AG04449 (cell line): ENCODE results near the gene FAM184B.

Experiments
- CTCF ChIA-PET: fragments of 350-600 bp; formaldehyde crosslinking; extraction: SDS; loops from one replicate; lab custom pipeline; 2021; ENCODE audit warnings: antibody characterized with exemption; lab: Yijun Ruan, JAX
- POLR2A ChIA-PET: fragments of 400-600, 350-600 bp; formaldehyde crosslinking; extraction: SDS; loops from one replicate; lab custom pipeline; 2020; ENCODE audit warnings: antibody characterized with exemption, inconsistent platforms; lab: Yijun Ruan, JAX
- DNase-seq: peaks from one replicate; pipeline ENCODE4 v3.0.0-alpha.2; 2010; ENCODE audit warnings: low read depth, low spot score
- H3K4me3 ChIP-seq: 2 replicates; pipeline ENCODE4 v1.5.1; 2011; ENCODE audit warnings: low read depth, mild to moderate bottlenecking, control low read depth, low read length
- TF ChIP-seq, protein P1 (sequence below): IDR thresholded peaks from one replicate; pipeline ENCODE4 v1.5.1; 2011; ENCODE audit warnings: mild to moderate bottlenecking, moderate library complexity, low read length, control low read depth, inconsistent platforms; ENCODE audit not compliant: insufficient read depth; ENCODE audit errors: missing control alignments

FAM184B gene

DNA sequence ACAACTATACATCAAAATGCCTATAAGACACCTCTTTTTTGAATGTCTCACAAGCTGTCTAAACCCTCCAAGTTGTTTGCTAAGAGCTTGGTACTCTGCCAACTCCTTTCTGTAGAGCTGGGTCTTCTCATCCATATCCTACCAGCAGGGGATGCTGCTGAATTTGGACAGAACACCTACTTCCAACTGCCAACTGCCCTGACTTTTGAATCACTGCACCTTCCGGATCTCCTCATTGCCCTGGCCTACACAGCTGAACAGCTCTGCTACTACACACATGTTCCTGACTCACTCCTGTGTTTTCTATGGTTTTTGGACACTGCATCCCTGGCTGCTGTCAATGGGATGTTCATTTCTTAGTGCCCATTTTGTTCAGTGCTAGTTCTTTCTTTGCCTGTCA, 18.7 kb downstream of the FAM184B start:
- ChIA-PET CTCF (no interaction called here), POLR2A (no interaction called here)
- DNase-seq, result no peak
- TF ChIP-seq, protein P1, sequence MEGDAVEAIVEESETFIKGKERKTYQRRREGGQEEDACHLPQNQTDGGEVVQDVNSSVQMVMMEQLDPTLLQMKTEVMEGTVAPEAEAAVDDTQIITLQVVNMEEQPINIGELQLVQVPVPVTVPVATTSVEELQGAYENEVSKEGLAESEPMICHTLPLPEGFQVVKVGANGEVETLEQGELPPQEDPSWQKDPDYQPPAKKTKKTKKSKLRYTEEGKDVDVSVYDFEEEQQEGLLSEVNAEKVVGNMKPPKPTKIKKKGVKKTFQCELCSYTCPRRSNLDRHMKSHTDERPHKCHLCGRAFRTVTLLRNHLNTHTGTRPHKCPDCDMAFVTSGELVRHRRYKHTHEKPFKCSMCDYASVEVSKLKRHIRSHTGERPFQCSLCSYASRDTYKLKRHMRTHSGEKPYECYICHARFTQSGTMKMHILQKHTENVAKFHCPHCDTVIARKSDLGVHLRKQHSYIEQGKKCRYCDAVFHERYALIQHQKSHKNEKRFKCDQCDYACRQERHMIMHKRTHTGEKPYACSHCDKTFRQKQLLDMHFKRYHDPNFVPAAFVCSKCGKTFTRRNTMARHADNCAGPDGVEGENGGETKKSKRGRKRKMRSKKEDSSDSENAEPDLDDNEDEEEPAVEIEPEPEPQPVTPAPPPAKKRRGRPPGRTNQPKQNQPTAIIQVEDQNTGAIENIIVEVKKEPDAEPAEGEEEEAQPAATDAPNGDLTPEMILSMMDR, result no peak
- no peak overlapping the region for H3K4me3 ChIP-seq

DNA sequence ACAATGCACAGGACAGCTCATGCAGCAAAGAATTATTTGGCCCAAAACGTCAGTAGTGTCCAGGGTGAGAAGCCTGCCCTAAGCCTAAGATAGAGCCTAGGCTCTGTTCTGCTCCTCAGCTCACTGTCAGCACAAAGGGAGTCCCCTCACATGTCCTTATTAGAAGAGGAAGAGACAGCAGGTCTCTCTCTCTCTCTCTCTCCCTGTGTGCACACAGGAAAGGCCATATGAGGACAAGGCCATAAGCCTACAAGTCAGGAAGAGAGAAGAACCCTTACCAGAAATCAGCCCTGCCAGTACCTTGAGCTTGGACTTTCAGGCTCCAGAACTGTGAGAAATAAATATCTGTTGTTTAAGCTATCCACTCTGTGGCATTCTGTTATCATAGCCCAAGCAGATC, 20.4 kb downstream of the FAM184B start:
- TF ChIP-seq, protein P1, result no peak
- POLR2A ChIA-PET, result no interaction called here
- DNase-seq, result no peak
- CTCF ChIA-PET, result no interaction called here
- H3K4me3 ChIP-seq, result no peak overlapping the region

DNA sequence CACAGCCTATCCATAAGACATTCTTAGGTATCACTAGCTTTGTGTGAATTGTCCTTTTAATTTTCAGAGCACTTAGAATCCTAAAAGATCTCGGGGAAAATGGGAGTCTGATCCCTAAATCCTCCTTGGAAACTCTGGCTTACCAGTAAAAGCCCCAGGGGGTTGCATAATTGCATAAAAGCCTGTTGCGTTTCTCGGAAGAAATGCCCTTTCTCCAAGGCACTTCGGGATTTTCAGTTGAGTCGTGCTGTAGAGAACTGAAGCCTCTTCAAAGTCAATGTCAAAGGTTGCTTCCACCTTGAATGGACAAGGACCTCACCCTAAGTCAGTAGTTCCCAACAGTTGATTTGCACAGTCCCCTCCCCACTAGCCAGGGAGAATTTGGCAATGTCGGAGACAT, 20.8 kb downstream of the FAM184B start:
- TF ChIP-seq, protein P1, result no peak
- DNase-seq, result no peak
- H3K4me3 ChIP-seq, result no peak overlapping the region
- POLR2A ChIA-PET, result no interaction called here
- CTCF ChIA-PET, result no interaction called here

DNA sequence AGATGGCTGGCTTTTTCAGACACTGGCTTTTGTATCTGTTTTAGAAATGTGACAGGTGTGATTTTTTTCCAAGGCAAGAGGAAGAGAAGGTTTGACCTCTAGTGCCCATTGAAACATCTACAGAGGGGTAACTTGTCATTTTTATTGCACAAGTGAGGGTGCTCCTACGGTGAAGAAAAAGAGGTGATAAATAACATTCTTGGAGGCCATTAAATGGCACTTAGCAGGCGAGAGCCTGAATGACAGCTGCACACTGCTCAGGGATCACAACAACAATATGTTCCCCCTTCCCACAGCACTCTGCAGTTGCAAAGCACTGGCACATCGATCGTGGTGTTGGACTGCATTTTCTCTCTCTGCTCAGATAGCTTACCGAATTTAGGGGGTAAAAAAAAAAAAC, 22.9 kb downstream of the FAM184B start:
- TF ChIP-seq, protein P1, result no peak
- no peak for DNase-seq
- H3K4me3 ChIP-seq, result no peak overlapping the region
- ChIA-PET POLR2A (no interaction called here), CTCF (no interaction called here)

DNA sequence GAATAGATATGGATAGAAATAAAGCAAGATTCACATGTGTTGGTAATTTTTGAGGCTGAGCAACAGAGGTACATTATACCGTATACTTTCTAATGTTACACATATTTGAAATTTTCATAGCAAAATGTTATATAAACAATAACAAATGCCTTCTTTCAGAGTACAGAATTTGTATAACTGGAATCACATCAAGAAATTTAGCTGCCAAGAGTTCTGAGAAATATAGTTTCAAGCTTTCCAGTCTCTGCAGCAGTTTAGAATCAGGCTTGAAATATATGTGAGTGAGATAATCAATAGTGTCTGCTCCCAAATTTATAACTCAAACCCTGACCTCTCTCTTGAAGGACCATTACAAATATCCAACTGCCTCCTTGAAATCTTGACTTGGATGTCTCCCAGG, 23.8 kb downstream of the FAM184B start:
- no peak for DNase-seq
- H3K4me3 ChIP-seq, result no peak overlapping the region
- ChIA-PET POLR2A (no interaction called here), CTCF (no interaction called here)
- TF ChIP-seq, protein P1, result no peak

DNA sequence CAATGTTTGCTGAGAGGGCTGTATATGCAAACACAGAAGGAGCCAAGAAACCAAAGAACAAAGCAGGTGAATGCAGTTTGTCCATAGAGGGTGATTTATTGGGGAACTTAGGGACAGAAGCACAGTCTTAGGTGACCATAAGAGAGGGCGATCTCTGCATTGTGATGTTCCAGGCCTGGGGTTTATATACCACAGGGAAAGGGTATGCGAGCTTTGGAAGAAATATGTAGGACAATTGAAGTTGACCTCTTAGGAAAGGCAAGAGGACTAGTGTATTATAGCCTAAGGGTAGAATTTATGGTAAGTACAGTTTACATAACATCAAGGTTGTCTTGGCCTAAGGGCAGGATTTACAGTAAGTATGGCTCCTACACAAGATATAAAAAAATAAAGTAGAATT, 27.8 kb downstream of the FAM184B start:
- TF ChIP-seq, protein P1, result no peak
- H3K4me3 ChIP-seq, result no peak overlapping the region
- CTCF ChIA-PET, result no interaction called here
- DNase-seq, result no peak
- POLR2A ChIA-PET, result no interaction called here
